Prostate gland (tissue), 2 donors: ENCODE data around the gene ATG4B.

Experiments
- POLR2A ChIP-seq: fragments of 450-650 bp; IDR thresholded peaks from one replicate; pipeline ENCODE4 v1.6.1; 2016; ENCODE audit warnings: antibody characterized with exemption, mild to moderate bottlenecking
- POLR2AphosphoS5 ChIP-seq: sonication (generic); formaldehyde crosslinking; IDR thresholded peaks from one replicate; pipeline ENCODE4 v1.6.1; 2017; ENCODE audit warnings: antibody characterized with exemption
- TF ChIP-seq, protein P1 (sequence below), 4 experiments: fragments of 200-600 bp in 2 of 4; fragments of 450-650 bp in 2 of 4; sonication (generic) in 2 of 4; IDR thresholded peaks; 1 replicate in 3 of 4; 2 replicates in 1 of 4; pipeline ENCODE4 v1.5.1; 2016 to 2019; ENCODE audit warnings: antibody characterized with exemption in 4 of 4, mild to moderate bottlenecking in 2 of 4, moderate library complexity in 2 of 4

DNA sequence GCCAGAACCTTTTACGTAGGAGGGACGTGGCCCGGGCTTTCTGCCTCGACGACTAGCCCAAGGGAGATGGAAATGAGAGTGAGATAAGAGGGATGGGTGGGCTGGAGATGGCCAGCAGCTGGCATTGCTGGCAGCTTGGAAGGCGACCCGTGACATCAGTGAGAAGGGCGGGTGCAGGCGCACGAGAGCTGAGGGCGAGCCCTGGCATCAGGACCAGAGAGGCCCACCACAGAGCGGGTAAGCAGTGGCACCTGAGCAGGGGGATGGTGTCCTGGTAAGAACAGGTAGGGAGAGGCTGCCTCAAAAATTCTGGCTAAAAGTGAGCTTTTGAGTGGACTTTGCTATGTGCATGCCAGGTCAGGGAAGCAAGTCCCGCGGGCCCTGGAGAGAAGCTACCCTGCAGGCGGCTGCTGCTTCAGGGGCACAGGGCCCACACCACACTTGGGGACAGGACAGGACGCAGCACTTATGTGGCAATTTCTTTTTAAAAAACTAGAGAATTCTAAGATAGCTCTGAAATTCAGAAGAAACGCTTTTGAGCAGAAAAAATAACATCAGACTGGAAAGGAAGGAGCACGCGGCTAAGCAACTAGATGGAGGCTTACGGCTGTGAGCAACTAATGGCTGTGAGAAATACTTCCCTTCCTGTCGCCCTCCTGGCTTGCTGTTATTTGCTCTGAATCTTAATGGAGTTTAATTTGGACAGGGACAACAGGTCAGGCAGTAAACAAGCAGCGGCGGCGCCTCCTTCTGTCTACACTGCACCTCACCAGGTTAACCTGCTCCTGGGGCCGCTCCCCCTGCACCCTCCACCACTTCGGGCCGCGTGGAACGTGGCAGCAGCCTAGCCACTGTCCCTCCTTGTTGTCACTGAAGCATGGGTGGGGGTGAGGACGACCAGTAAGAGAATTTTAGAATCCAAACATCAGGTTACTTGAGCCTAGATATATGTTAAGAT, 21.0 kb upstream of the ATG4B start:
- TF ChIP-seq, protein P1, sequence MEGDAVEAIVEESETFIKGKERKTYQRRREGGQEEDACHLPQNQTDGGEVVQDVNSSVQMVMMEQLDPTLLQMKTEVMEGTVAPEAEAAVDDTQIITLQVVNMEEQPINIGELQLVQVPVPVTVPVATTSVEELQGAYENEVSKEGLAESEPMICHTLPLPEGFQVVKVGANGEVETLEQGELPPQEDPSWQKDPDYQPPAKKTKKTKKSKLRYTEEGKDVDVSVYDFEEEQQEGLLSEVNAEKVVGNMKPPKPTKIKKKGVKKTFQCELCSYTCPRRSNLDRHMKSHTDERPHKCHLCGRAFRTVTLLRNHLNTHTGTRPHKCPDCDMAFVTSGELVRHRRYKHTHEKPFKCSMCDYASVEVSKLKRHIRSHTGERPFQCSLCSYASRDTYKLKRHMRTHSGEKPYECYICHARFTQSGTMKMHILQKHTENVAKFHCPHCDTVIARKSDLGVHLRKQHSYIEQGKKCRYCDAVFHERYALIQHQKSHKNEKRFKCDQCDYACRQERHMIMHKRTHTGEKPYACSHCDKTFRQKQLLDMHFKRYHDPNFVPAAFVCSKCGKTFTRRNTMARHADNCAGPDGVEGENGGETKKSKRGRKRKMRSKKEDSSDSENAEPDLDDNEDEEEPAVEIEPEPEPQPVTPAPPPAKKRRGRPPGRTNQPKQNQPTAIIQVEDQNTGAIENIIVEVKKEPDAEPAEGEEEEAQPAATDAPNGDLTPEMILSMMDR (IDR thresholded peaks at IDR 0.05): no peak
- TF ChIP-seq POLR2A: no peak
- no peak for TF ChIP-seq POLR2AphosphoS5
